GM21786 (cell line): ENCODE data around the gene ZDHHC6.
A peak's percentile ranks its signal among the peaks of the same experiment; 100 is the strongest.
"Not testable (repeated sequence)": the region's sequence is repeated elsewhere in the genome, so short reads cannot be mapped to it uniquely, and the experiment has no call there.

Experiments used
- ATAC-seq: cut with Tn5 transposase; IDR thresholded peaks from one replicate; pipeline ENCODE4 v1.9.1; 2021; ENCODE audit not compliant: unreplicated experiment

ZDHHC6 gene

GRCh38 chr10:112446855-112447619, at the start of gene ZDHHC6, which contains the start of gene VTI1A:
Gene ZDHHC6 (minus strand): TSS chr10:112446914. CDS start chr10:112445436, 1,478 bp downstream.
Gene VTI1A (plus strand): TSS chr10:112447215. CDS start chr10:112447374, 159 bp downstream.
- peak; percentile 93 for ATAC-seq

- ATAC-seq = no peak
Measured at GRCh38 chr10:112492736-112493135, 46.0 kb upstream of the ZDHHC6 start.

GRCh38 chr10:112491144-112491543, 44.4 kb upstream of the ZDHHC6 start:
- no peak for ATAC-seq

GRCh38 chr10:112490545-112490944, 43.8 kb upstream of the ZDHHC6 start:
- ATAC-seq = no peak

- ATAC-seq = no peak
Measured at GRCh38 chr10:112487964-112488363, 41.2 kb upstream of the ZDHHC6 start.

GRCh38 chr10:112484399-112484798, 37.7 kb upstream of the ZDHHC6 start:
- ATAC-seq = no peak

GRCh38 chr10:112481602-112482001, 34.9 kb upstream of the ZDHHC6 start:
- ATAC-seq = no peak

GRCh38 chr10:112475575-112476218, 29.0 kb upstream of the ZDHHC6 start:
- no peak for ATAC-seq

- peak; percentile 85 for ATAC-seq
Measured at GRCh38 chr10:112471878-112472487, 25.3 kb upstream of the ZDHHC6 start.

GRCh38 chr10:112467541-112468075, 20.9 kb upstream of the ZDHHC6 start:
- ATAC-seq = no peak

- ATAC-seq = no peak
Measured at GRCh38 chr10:112466802-112467201, 20.1 kb upstream of the ZDHHC6 start.

- no peak for ATAC-seq
Measured at GRCh38 chr10:112465299-112465883, 18.7 kb upstream of the ZDHHC6 start.

- not testable (repeated sequence) for ATAC-seq
Measured at GRCh38 chr10:112464074-112464473, 17.4 kb upstream of the ZDHHC6 start.

GRCh38 chr10:112461029-112461887, 14.5 kb upstream of the ZDHHC6 start:
- ATAC-seq = no peak

- ATAC-seq = no peak
Measured at GRCh38 chr10:112460366-112460765, 13.7 kb upstream of the ZDHHC6 start.

- no peak for ATAC-seq
Measured at GRCh38 chr10:112456533-112456932, 9.8 kb upstream of the ZDHHC6 start.

GRCh38 chr10:112454910-112455779, 8.4 kb upstream of the ZDHHC6 start:
- no peak for ATAC-seq

- ATAC-seq = no peak
Measured at GRCh38 chr10:112448888-112449287, 2.2 kb upstream of the ZDHHC6 start.

GRCh38 chr10:112447620-112447928, 860 bp upstream of the ZDHHC6 start:
- ATAC-seq = no peak
